Measurements from ENCODE around the gene PHACTR1. TPM values are rescaled to one million over a fixed set of nuclear protein-coding genes. Genes with fewer than 3 reads are reported as not detected.

Gene PHACTR1
- total and polyA plus RNA-seq, 2 of the 4 experiments (the other 2 are of a cell fraction) = not detected

DNA sequence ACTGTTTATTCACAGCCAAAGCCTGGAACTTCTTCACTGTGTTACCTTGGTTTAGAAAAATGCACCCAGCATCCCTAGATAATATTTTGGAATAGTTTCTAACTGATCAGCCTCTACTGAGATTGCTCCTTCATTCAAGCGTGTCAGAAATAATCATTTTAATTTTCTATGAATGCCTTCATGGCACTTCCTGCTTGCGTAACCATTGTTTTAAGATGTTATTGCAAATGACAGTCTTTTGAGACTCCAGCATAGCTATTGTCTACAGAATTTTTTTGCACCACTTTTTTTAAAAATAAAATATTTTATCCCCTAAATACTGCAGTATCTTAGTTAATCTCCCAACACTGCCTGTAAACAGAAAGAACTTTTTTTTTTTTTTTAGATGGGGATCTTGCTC is 213.1 kb downstream of the PHACTR1 start:
- H2BK15ac ChIP-seq (ENCODE audit: low read depth, low read length) = no peak overlapping the region
- H4K8ac ChIP-seq (ENCODE audit: low read depth in 2 of 2, low read length in 2 of 2) = no peak overlapping the region
- ATAC-seq (ENCODE audit: low read depth) (no peak), DNase-seq (no peak)
- CTCF ChIA-PET = no interaction called here
- H2BK120ac ChIP-seq (ENCODE audit: low read depth, low read length) = no peak overlapping the region
- H2BK5ac ChIP-seq (ENCODE audit: low read depth, low read length, poor library complexity, severe bottlenecking) = no peak overlapping the region
- H3K4ac ChIP-seq (ENCODE audit: low read depth, low read length) = no peak overlapping the region
- no peaks in the 10 kb centered on the region for H3K27me3 ChIP-seq (ENCODE audit: control insufficient read depth, insufficient read depth, low read length)
- no peak overlapping the region for H3K23ac ChIP-seq (ENCODE audit: low read depth, low read length)
- H2AFZ ChIP-seq (replicated peaks; ENCODE audit: low read length, poor library complexity) = no peak overlapping the region
- no TSS peak for BruUV-seq (replicated peaks)
- no peak overlapping the region for H3K4me2 ChIP-seq (ENCODE audit: low read depth, low read length)
- no peak for TF ChIP-seq USF2 (IDR thresholded peaks at IDR 0.05; ENCODE audit: low read depth, low read length)
- no peak for TF ChIP-seq FOS (IDR thresholded peaks at IDR 0.05; ENCODE audit: low read depth, low read length)
- no peak for TF ChIP-seq MAFK (IDR thresholded peaks at IDR 0.05; ENCODE audit: low read depth, low read length)
- no peak for TF ChIP-seq MAZ (IDR thresholded peaks at IDR 0.05; ENCODE audit: borderline replicate concordance, low read depth, low read length)
- TF ChIP-seq, protein P1, sequence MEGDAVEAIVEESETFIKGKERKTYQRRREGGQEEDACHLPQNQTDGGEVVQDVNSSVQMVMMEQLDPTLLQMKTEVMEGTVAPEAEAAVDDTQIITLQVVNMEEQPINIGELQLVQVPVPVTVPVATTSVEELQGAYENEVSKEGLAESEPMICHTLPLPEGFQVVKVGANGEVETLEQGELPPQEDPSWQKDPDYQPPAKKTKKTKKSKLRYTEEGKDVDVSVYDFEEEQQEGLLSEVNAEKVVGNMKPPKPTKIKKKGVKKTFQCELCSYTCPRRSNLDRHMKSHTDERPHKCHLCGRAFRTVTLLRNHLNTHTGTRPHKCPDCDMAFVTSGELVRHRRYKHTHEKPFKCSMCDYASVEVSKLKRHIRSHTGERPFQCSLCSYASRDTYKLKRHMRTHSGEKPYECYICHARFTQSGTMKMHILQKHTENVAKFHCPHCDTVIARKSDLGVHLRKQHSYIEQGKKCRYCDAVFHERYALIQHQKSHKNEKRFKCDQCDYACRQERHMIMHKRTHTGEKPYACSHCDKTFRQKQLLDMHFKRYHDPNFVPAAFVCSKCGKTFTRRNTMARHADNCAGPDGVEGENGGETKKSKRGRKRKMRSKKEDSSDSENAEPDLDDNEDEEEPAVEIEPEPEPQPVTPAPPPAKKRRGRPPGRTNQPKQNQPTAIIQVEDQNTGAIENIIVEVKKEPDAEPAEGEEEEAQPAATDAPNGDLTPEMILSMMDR (conservative IDR thresholded peaks at IDR 0.05; ENCODE audit: low read depth, low read length) = no peak
- no peak for TF ChIP-seq SMC3 (IDR thresholded peaks at IDR 0.05; ENCODE audit: low read depth, low read length)
- no peak for TF ChIP-seq RCOR1 (IDR thresholded peaks at IDR 0.05; ENCODE audit: insufficient replicate concordance, low read length)
- TF ChIP-seq NFE2L2 (IDR thresholded peaks at IDR 0.05; ENCODE audit: low read depth, low read length) = no peak
- no peak for TF ChIP-seq CHD1 (IDR thresholded peaks at IDR 0.05; ENCODE audit: low read depth, low read length)
- TF ChIP-seq POLR2A (IDR thresholded peaks at IDR 0.05; ENCODE audit: low read depth, low read length) = no peak
- no peak for TF ChIP-seq CEBPB (IDR thresholded peaks at IDR 0.05; ENCODE audit: low read depth, low read length)
- TF ChIP-seq MXI1 (IDR thresholded peaks at IDR 0.05; ENCODE audit: borderline replicate concordance, low read depth, low read length) = no peak
- TF ChIP-seq RFX5 (IDR thresholded peaks at IDR 0.05; ENCODE audit: low read depth, low read length) = no peak
- no peak for TF ChIP-seq ELK1 (IDR thresholded peaks at IDR 0.05; ENCODE audit: borderline replicate concordance, low read depth, low read length)
- TF ChIP-seq BHLHE40 (IDR thresholded peaks at IDR 0.05; ENCODE audit: low read depth, low read length) = no peak
- TF ChIP-seq RAD21 (IDR thresholded peaks at IDR 0.05; ENCODE audit: low read length) = no peak
- H3K27ac ChIP-seq (ENCODE audit: insufficient read depth, low read length) = no peak overlapping the region
- no peaks in the 10 kb centered on the region for H3K4me1 ChIP-seq (ENCODE audit: control insufficient read depth, insufficient read depth, low read length)
- POLR2A ChIA-PET (ENCODE audit: unreplicated experiment) = no interaction called here
- H3K14ac ChIP-seq (replicated peaks; ENCODE audit: low read depth, low read length) = no peak overlapping the region
- H4K20me1 ChIP-seq (ENCODE audit: insufficient read depth, low read length) = no peaks in the 10 kb centered on the region
- H3K9me1 ChIP-seq (ENCODE audit: insufficient read depth, low read length) = no peaks in the 10 kb centered on the region
- H2AK5ac ChIP-seq (ENCODE audit: low read depth, low read length) = no peak overlapping the region
- intact Hi-C loops (cut with micrococcal nuclease) = no loop called here
- H3K4me3 ChIP-seq (ENCODE audit: insufficient read depth, low read depth, low read length) = no peak overlapping the region
- peaks cover 4% of the 10 kb centered on the region; the same call in 1 of the 2 replicates for H3K9me3 ChIP-seq (ENCODE audit: control insufficient read depth, insufficient read depth, low read length)
- in situ Hi-C loops (cut with MboI; ENCODE audit: low sequenced_read_pairs) = no loop called here
- no peak overlapping the region for H2AK9ac ChIP-seq (replicated peaks; ENCODE audit: low read depth, low read length, poor library complexity)
- H4K91ac ChIP-seq (ENCODE audit: insufficient read depth, low read depth, low read length) = no peak overlapping the region
- H4K5ac ChIP-seq (ENCODE audit: low read depth, low read length) = no peak overlapping the region
- H3K56ac ChIP-seq (ENCODE audit: extremely low read depth, insufficient read depth, low read length) = no peak overlapping the region
- H3K79me1 ChIP-seq (ENCODE audit: low read depth in 1 of 2, low read length in 2 of 2) = no peaks in the 10 kb centered on the region
- no peak overlapping the region for H3K18ac ChIP-seq (ENCODE audit: low read depth, low read length)
- H3K9ac ChIP-seq (ENCODE audit: low read depth, low read length) = no peak overlapping the region
- H3K36me3 ChIP-seq (ENCODE audit: control insufficient read depth, insufficient read depth, low read length) = no peaks in the 10 kb centered on the region
- no CpG with 5 or more reads among the region's 2 CpGs for WGBS, 2 experiments (ENCODE audit: extremely low coverage in 2 of 2, insufficient read length in 1 of 2)
- dilution Hi-C loops (cut with HindIII; ENCODE audit: low sequenced_read_pairs, unreplicated experiment) = no loop called here
- H2BK20ac ChIP-seq (ENCODE audit: low read depth, low read length) = no peak overlapping the region
